H1 (cell line): ENCODE results near the gene SEC16A. TPM values are rescaled to one million over a fixed set of nuclear protein-coding genes. Genes with fewer than 3 reads are reported as not detected.

Experiments
- CTCF ChIA-PET: fragments of 300-600 bp; sonication (Branson Sonifier 250); formaldehyde crosslinking; loops from one replicate; lab custom pipeline; 2021; ENCODE audit not compliant: partially characterized antibody; lab: Charles Lee
- POLR2A ChIA-PET: fragments of 300-600 bp; sonication (Branson Sonifier 250); formaldehyde crosslinking; loops from one replicate; lab custom pipeline; 2021; ENCODE audit warnings: inconsistent platforms; ENCODE audit not compliant: partially characterized antibody; lab: Charles Lee
- DNase-seq, 2 experiments: peaks; one replicate each; pipeline versions ENCODE4 v3.0.0 to v3.0.0-alpha.2; 2010 to 2022; ENCODE audit warnings: low spot score in 2 of 2, low read depth in 1 of 2, mixed read lengths in 1 of 2
- FAIRE-seq: peaks from 2 replicates; lab custom pipeline; 2011; peaks lifted over from hg19 to GRCh38; lab: Jason Lieb, UNC
- H2AFZ ChIP-seq: 2 replicates; pipeline ENCODE4 v1.8.1; 2012; ENCODE audit warnings: low read length, inconsistent platforms
- H2AK5ac ChIP-seq: 2 replicates; pipeline ENCODE4 v1.6.1; 2013; ENCODE audit warnings: low read depth, low read length
- H2BK120ac ChIP-seq: replicated peaks from 2 replicates; pipeline ENCODE3; 2013; ENCODE audit warnings: low read depth, low read length, inconsistent platforms
- H2BK12ac ChIP-seq: 2 replicates; pipeline ENCODE4 v1.6.1; 2013; ENCODE audit warnings: low read depth, low read length
- H2BK15ac ChIP-seq: 2 replicates; pipeline ENCODE4 v1.6.1; 2013; ENCODE audit warnings: low read length
- H2BK20ac ChIP-seq: 2 replicates; pipeline ENCODE4 v1.6.1; 2013; ENCODE audit warnings: low read length
- H2BK5ac ChIP-seq: 2 replicates; pipeline ENCODE4 v1.6.1; 2013; ENCODE audit warnings: low read depth, low read length
- H3K14ac ChIP-seq: 2 replicates; pipeline ENCODE4 v1.6.1; 2013; ENCODE audit warnings: inconsistent platforms; ENCODE audit not compliant: insufficient read length
- H3K18ac ChIP-seq: 2 replicates; pipeline ENCODE4 v1.6.1; 2013; ENCODE audit warnings: low read length; ENCODE audit errors: extremely low read depth
- H3K23ac ChIP-seq: 2 replicates; pipeline ENCODE4 v1.6.1; 2013; ENCODE audit warnings: inconsistent platforms; ENCODE audit not compliant: insufficient read length
- H3K23me2 ChIP-seq: 2 replicates; pipeline ENCODE4 v1.6.1; 2013; ENCODE audit warnings: low read depth, low read length
- H3K27ac ChIP-seq: 2 replicates; pipeline ENCODE4 v1.6.1; 2011; ENCODE audit warnings: low read depth, low read length, inconsistent platforms
- H3K27me3 ChIP-seq, 4 experiments: replicated peaks in 1 of 4; 1 replicate in 1 of 4; 2 replicates in 3 of 4; pipeline versions ENCODE4 v1.6.1 to v1.8.1; 2011 to 2013; ENCODE audit warnings: low read length in 3 of 4, mild to moderate bottlenecking in 3 of 4, inconsistent platforms in 2 of 4, mixed read lengths in 2 of 4, moderate library complexity in 1 of 4; ENCODE audit not compliant: control insufficient read depth in 3 of 4, insufficient read depth in 3 of 4; ENCODE audit errors: extremely low read depth in 1 of 4
- H3K36me3 ChIP-seq, 4 experiments: 2 replicates each; pipeline versions ENCODE4 v1.6.1 to v1.8.1; 2011 to 2013; ENCODE audit warnings: mild to moderate bottlenecking in 4 of 4, low read length in 3 of 4, moderate library complexity in 2 of 4, control low read depth in 1 of 4, inconsistent platforms in 1 of 4; ENCODE audit not compliant: insufficient read depth in 4 of 4, control insufficient read depth in 2 of 4
- H3K4ac ChIP-seq: replicated peaks from 2 replicates; pipeline ENCODE3; 2013; ENCODE audit warnings: low read length, low read depth, mixed read lengths, inconsistent platforms; ENCODE audit not compliant: insufficient read length
- H3K4me1 ChIP-seq, 4 experiments: replicated peaks in 1 of 4; 1 replicate in 1 of 4; 2 replicates in 3 of 4; pipeline versions ENCODE4 v1.6.1 to v1.8.1; 2011 to 2013; ENCODE audit warnings: low read length in 3 of 4, inconsistent platforms in 2 of 4, mixed read lengths in 1 of 4; ENCODE audit not compliant: insufficient read depth in 4 of 4, control insufficient read depth in 3 of 4
- H3K4me2 ChIP-seq, 2 experiments: 2 replicates each; pipeline versions ENCODE4 v1.6.1 to v1.8.1; 2011 to 2013; ENCODE audit warnings: low read depth in 2 of 2, low read length in 2 of 2, control low read depth in 1 of 2, inconsistent platforms in 1 of 2, mild to moderate bottlenecking in 1 of 2; ENCODE audit not compliant: insufficient read depth in 1 of 2
- H3K4me3 ChIP-seq, 4 experiments: fragments of 200-600, 300-600 bp in 1 of 4; sonication (generic), shearing (Covaris generic), sonication (Bioruptor Twin) in 1 of 4; 2 replicates each; pipeline versions ENCODE4 v1.5.1 to v1.8.1; 2011 to 2016; ENCODE audit warnings: low read length in 4 of 4, low read depth in 3 of 4, control low read depth in 2 of 4, inconsistent platforms in 2 of 4, mild to moderate bottlenecking in 2 of 4, mixed read lengths in 1 of 4, moderate library complexity in 1 of 4; ENCODE audit not compliant: insufficient read depth in 2 of 4; ENCODE audit errors: extremely low read depth in 1 of 4
- H3K56ac ChIP-seq: replicated peaks from 2 replicates; pipeline ENCODE3; 2013; ENCODE audit warnings: low read depth, mild to moderate bottlenecking, mixed read lengths, low read length, inconsistent platforms; ENCODE audit not compliant: insufficient read length
- H3K79me1 ChIP-seq: 2 replicates; pipeline ENCODE4 v1.6.1; 2013; ENCODE audit warnings: low read depth, low read length, control low read depth
- H3K79me2 ChIP-seq, 2 experiments: 2 replicates each; pipeline versions ENCODE4 v1.6.1 to v1.8.1; 2012 to 2013; ENCODE audit warnings: low read length in 2 of 2, mild to moderate bottlenecking in 2 of 2, inconsistent platforms in 1 of 2; ENCODE audit not compliant: insufficient read depth in 2 of 2, control insufficient read depth in 1 of 2
- H3K9ac ChIP-seq, 4 experiments: replicated peaks in 1 of 4; 1 replicate in 1 of 4; 2 replicates in 3 of 4; pipeline versions ENCODE4 v1.6.1 to v1.8.1; 2011 to 2013; ENCODE audit warnings: low read depth in 3 of 4, low read length in 3 of 4, control low read depth in 2 of 4, mild to moderate bottlenecking in 2 of 4, moderate library complexity in 2 of 4, inconsistent platforms in 1 of 4; ENCODE audit errors: extremely low read depth in 1 of 4
- H3K9me3 ChIP-seq, 2 experiments: 2 replicates each; pipeline versions ENCODE4 v1.6.1 to v1.8.1; 2012 to 2013; ENCODE audit warnings: mild to moderate bottlenecking in 2 of 2, moderate library complexity in 2 of 2, control low read depth in 1 of 2, inconsistent platforms in 1 of 2, low read depth in 1 of 2, low read length in 1 of 2, mixed read lengths in 1 of 2; ENCODE audit not compliant: insufficient read depth in 2 of 2
- H4K20me1 ChIP-seq, 2 experiments: replicated peaks in 1 of 2; 2 replicates each; pipeline versions ENCODE3 to v1.8.1; 2011 to 2013; ENCODE audit warnings: inconsistent platforms in 2 of 2, low read length in 2 of 2, mild to moderate bottlenecking in 1 of 2; ENCODE audit not compliant: insufficient read depth in 2 of 2, control insufficient read depth in 1 of 2
- H4K5ac ChIP-seq: 2 replicates; pipeline ENCODE4 v1.6.1; 2013; ENCODE audit warnings: low read length, low read depth, mixed read lengths, inconsistent platforms; ENCODE audit not compliant: insufficient read length
- H4K8ac ChIP-seq: 2 replicates; pipeline ENCODE4 v1.8.0; 2013; ENCODE audit warnings: mild to moderate bottlenecking, moderate library complexity, low read length, inconsistent platforms; ENCODE audit not compliant: insufficient read depth; ENCODE audit errors: extremely low read depth
- H4K91ac ChIP-seq: replicated peaks from 2 replicates; pipeline ENCODE3; 2013; ENCODE audit warnings: low read length, mixed read lengths, inconsistent platforms; ENCODE audit not compliant: insufficient read length
- WGBS, 2 experiments: shearing (Covaris generic) in 1 of 2; methylation state at CpG; one replicate each; pipeline versions ENCODE4 v1.1.6 to v1.1.7; 2013 to 2015; ENCODE audit warnings: low lambda C conversion rate in 2 of 2, mixed read lengths in 2 of 2, inconsistent platforms in 1 of 2, low coverage in 1 of 2, missing lambda C conversion rate in 1 of 2; ENCODE audit not compliant: insufficient replicate concordance in 2 of 2, insufficient coverage in 1 of 2, insufficient read length in 1 of 2; ENCODE audit errors: extremely low coverage in 1 of 2, missing lambda C conversion rate in 1 of 2; 5-methylcytosine and 5-hydroxymethylcytosine counted together
- polyA plus RNA-seq, 7 experiments: library from polyadenylated mRNA; depleted of rRNA in 3 of 7; stranded (reverse) in 5 of 7; unstranded in 2 of 7; fragments of >200 nt in 5 of 7; fragments of 200-250 nt in 2 of 7; gene quantifications; 1 replicate in 5 of 7; 2 replicates in 1 of 7; 4 replicates in 1 of 7; pipeline versions ENCODE4 v1.2.1 to v1.2.3, GENCODE V29; 2011 to 2013; ENCODE audit warnings: missing spikeins in 2 of 7, mixed read lengths in 2 of 7
- total RNA-seq: library from RNA; stranded (reverse); fragmentation: NEBNext Ultra II Directional; extraction: Animal tissue kit (Norgen Biotek cat#: 25700); gene quantifications from 2 replicates; pipeline ENCODE4 v1.2.1, GENCODE V29; 2021
- TF ChIP-seq, protein P1 (sequence below): IDR thresholded peaks from 2 replicates; pipeline ENCODE4 v1.6.1; 2012; ENCODE audit warnings: inconsistent platforms

SEC16A gene
- total and polyA plus RNA-seq, 2 of the 8 experiments (the other 6 are each of a cell fraction or from before 2014, with no cell fraction given): 21.6 to 49.0 TPM

DNA sequence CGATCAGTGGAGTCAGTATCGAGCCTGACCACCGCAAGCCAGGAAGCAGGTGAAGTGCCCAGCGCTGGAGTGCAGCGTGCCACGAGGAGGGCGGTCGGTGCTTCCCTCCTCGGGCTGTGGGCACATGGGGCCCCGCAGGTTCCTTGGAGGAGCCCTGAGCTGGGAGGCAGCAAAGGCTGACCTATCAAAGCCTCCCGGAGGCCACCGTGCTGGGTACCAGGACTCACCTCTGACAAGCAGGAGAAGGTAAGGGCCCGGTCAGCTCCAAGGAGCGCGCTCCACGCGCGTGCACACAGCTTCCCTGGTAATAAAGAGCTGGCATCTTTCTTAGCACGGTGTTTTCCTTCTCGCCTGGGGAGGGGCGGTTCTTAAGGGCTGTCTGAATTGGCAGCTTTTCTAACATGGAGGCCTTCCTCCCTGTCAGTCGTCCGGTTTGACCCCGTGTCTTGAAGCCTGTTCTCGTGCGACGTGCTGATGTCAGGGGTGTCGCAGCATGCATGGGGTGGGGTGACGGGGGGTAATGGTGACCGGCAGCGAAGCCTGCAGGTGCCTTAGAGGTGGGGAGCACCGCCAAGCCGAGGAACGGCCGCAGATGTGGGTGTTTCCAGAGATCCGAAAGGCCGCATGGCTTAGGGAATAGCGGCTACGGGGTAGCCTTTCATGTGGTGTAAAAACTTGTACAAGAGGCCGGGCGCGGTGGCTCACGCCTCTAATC, 59.3 kb downstream of the SEC16A start:
- H2AK5ac ChIP-seq: no peak overlapping the region
- no peaks in the 10 kb centered on the region for H3K23me2 ChIP-seq
- no peak overlapping the region for H3K4me2 ChIP-seq
- no peaks in the 10 kb centered on the region for H3K4me1 ChIP-seq
- H3K36me3 ChIP-seq: peaks cover 21 to 36% (median 35%) of the 10 kb centered on the region in 4 experiments
- no peak overlapping the region for H3K23ac ChIP-seq
- no peak overlapping the region for H2BK15ac ChIP-seq
- TF ChIP-seq, protein P1, sequence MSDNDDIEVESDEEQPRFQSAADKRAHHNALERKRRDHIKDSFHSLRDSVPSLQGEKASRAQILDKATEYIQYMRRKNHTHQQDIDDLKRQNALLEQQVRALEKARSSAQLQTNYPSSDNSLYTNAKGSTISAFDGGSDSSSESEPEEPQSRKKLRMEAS: no peak
- no peak overlapping the region for H2BK5ac ChIP-seq
- no peak overlapping the region for H2BK12ac ChIP-seq
- H3K27ac ChIP-seq: no peak overlapping the region
- peak overlapping the region; percentile 57; the same call in 1 of the 2 replicates for H4K8ac ChIP-seq
- ChIA-PET CTCF (interaction anchor here (0.7 to 2.3 kb wide), 4 partner anchors 15 to 85 kb away, joined by 3 to 12 read pairs (median 4); no protein-coding TSS in a partner anchor), POLR2A (interaction anchor here (0.8 to 4.0 kb wide), 9 partner anchors 11 to 51 kb away, joined by 3 to 26 read pairs (median 5); partner anchors contain the start of genes CARD9, ENTR1 and PMPCA)
- H3K79me1 ChIP-seq: no peaks in the 10 kb centered on the region
- H3K14ac ChIP-seq: no peak overlapping the region
- WGBS, 2 experiments: 92% methylated on average over 43 of the region's 43 CpGs; no CpG with 5 or more reads in 1 of the 2 experiments
- H3K4me3 ChIP-seq: no peak overlapping the region
- H3K4ac ChIP-seq: no peak overlapping the region
- H2BK20ac ChIP-seq: no peak overlapping the region
- H3K18ac ChIP-seq: no peak overlapping the region
- H4K20me1 ChIP-seq: peaks cover 3 to 5% of the 10 kb centered on the region in 2 experiments
- no peaks in the 10 kb centered on the region for H3K79me2 ChIP-seq
- DNase-seq: no peak
- H3K9me3 ChIP-seq: no peaks in the 10 kb centered on the region
- H4K5ac ChIP-seq: no peak overlapping the region
- H2BK120ac ChIP-seq: no peak overlapping the region
- H3K56ac ChIP-seq: no peak overlapping the region
- H4K91ac ChIP-seq: no peak overlapping the region
- H2AFZ ChIP-seq: no peak overlapping the region
- H3K27me3 ChIP-seq: no peaks in the 10 kb centered on the region
- FAIRE-seq: no peak
- H3K9ac ChIP-seq: no peak overlapping the region
